Measurements from ENCODE around the gene ADAMTSL4.

The ADAMTSL4 gene

DNA sequence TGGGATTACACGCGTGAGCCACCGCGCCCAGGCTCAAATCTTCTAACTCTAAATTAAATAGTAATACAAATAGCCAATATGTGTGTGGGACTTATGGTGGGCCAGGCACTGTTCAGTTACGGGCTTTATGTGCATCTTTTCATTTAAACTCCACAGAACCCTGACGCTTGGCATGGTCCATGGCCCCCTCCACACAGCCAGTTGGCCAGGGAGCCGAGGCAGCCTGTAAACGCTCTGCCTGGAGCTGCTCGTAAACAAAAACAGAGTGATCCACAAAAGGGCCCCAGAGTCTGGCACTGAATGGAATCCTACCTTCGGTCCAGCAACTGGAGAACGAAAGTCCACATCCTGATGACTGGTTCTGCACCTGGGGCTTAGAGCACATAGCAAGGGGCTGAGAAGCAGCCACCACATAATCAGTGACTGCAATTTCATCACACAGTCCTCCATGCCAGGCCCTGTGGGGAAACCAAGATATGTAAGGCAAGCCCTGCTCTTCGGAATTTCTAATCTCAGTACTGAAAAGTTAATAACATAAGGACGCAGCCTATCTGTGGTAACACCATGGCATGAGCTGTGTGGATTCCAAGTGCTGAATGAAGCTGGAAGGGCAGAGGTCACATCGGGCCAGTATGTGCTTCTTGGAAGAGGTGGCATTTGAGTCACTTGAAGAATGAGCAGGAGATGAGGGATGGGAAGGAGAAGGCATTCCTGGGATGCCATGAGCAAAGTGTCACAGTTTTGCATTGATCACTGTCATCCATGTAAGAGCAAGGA lies 13.5 kb upstream of the ADAMTSL4 start:
- no peak for DNase-seq

DNA sequence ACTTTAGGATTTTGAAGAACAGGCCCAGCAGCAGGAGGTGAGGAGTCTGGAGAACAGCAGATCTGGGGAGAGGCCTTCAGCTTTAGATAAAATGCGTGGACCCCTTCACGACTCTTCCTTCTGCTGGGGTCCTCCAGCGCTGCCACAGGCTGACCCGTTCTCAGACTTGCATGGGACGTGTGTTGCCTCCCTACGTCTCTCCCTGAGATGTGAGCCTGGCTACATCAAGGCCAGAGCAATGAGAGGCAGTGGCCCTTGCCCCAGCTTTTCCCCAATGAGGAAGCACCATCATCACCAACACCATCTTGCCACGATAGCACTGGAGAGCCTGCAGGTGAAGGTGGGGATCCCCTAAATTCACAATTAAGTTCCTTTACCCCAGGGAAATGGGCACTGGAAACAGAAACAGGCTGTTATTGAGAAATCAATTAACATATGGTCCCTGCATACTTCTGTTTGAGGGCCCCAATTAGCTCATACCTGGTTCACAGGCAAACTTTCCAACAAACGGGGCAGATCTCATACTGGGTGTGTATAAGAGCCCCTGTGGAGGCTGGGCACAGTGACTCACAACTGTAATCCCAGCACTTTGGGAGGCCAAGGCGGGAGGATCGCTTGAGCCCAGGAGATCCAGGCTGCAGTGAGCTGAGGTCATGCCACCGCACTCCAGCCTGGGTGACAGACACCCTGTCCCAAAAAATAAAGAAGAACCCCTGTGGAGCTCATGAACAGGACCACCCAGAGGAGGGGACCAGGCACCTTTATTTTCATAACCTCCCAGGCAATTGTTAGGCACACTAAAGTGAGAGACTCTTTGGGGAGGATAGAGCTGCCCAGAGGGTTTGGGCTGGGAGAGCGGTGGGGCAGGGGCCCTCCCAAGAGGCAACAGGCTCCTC lies 12.1 kb upstream of the ADAMTSL4 start:
- DNase-seq, result no peak

DNA sequence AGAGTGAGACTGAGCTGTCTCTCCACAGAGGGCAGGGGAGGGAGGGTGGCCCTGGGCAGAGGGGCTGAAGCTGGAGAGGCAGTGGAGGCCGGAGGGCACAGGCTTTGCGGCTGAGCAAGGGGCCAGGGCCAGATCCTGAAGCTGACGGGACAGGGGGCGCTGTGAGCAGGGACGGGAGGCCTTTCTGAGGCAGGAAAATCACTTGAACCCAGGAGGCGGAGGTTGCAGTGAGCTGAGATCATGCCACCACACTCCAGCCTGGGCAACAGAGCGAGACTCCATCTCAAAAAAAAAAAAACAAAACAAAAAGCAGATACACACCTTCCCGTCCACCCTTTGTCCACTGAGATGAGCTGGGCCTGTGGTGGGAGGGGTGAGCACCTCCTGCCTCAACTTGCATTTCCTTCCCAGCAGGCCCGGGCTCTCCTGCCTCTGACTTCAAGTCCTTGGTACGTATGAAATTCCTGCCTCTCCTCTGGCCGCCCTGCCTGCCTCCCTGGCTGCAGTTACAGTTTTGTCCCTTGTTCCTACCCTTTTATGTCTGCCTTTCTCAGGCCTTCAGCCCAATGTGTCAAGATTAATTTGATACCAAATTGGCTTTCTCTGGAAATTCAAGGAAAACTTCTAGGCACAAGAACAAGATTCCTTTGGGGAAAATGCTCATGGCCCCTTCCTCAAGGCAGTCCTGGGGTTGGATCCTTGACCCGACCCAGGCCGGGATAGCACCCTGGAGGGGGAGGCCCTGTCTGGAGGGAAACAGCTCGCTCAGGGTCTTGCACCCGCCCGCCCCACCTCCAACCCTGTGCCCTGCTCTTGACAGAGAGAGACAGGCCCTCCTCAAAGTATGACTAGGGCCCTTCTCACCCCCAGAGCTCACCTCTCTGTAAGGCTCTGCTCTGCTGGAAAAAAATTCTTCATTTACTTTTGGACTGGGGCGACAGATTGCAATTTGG lies 11.2 kb upstream of the ADAMTSL4 start:
- no peak for DNase-seq

DNA sequence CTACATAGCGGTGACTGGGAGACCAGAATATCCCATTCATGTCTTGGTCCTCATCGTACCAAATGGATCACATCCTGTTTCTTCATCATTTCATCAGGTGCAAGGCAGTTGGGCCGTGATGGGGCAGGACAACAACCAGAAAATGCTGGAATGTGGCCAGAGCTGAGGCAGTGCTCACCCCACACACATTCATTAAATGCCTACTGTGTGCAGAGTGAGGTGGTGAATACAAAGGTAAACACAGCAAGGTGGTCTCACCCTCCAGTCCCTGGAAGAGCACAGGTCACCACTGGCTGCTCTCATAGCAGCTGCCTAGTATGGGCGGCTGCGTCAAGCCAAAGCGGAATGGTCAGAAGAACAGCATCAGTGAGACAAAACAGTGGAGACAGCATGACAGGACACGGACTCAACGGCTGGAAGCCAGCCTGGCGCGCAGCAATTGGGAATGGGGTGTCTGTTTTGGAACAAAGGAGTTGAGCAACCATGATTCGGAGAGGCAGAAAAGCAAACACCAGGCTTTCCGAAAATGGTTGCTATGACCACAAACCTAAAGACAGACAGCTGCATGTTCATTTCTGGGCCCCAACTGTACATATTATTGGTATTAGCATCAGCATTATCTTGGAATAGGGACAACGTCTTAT lies 5.6 kb upstream of the ADAMTSL4 start:
- DNase-seq, result no peak

DNA sequence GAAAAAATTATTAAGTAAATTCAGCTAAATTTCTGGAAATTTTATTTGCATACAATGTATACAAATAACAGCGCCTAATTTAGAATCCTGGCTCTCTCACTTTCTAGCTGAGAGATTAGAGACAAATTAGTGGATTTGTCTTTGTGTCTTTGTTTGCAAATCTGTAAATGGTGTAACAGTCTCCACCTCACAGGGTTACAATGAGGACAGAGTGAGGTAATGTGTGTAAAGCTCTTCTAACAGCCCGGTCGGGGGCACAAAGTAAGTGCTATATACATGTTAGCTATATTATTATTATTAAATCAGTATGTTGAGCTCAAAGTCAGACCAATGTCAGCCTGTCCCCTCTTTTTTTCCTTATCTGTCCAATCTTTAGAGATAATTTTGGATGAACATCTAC lies 5.0 kb upstream of the ADAMTSL4 start:
- no peak for DNase-seq

DNA sequence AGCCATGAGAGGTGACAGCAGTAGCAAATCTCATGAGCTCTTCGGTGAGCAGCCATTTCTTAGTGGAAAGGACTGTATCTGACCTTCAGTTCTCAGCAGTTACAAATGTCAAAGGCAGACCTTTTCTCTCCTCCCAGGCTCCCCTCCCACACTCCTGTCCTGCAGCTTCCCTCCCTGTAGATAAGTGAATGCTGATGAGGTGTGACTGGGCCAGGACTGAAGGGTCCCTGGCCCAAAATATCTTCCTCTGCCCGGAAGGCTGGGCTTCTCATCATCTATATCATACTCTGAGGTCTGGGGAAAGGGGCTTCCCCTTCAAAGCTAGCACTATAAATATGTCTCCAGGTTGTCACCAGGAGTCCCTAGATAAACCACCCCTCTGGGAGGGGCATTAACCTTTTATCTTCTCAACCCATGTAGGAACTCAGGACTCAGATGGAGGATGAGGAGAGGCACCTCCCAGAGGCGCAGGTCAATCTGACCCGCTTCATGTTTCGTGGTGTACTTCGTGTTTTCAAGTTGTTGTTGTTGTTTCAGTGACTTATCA lies 3.6 kb upstream of the ADAMTSL4 start:
- no peak for DNase-seq

DNA sequence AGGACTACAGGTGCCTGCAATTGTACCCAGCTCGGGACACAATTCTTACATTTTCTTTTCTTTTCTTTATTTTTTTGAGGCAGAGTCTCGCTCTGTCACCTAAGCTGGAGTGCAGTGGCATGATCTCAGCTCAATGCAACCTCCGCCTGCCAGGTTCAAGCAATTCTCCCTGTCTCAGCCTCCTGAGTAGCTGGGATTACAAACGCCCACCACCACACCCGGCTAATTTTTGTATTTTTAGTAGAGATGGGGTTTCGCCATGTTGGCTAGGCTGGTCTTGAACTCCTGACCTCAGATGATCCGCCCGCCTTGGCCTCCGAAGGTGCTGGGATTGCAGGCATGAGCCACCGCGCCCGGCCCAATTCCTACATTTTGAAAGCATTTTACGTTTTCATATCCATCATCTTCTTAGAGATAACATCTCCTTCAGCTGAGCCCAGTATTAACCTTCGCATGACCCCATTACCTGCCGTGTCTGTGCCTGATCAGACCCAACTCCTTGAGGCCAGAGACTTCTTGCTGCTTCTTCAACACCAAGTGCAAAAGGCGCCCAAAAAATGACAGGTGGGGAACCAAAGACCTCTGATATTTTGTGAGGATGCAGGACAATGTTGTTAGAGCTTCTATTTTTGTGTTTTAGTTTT lies 2.8 kb upstream of the ADAMTSL4 start:
- DNase-seq, result no peak

DNA sequence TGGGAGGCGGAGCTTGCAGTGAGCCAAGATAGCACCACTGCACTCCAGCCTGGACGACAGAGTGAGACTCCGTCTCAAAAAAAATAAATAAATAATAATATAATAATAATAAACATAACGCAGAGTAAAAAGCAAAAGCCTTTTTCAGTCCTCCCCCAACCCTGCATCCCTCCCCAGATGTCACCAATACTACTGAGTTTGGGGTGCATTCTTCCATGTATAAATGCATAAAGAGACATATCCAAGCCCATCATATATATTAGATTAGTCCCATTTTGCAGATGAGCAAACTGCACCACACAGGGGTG lies 930 bp upstream of the ADAMTSL4 start:
- no peak for DNase-seq

DNA sequence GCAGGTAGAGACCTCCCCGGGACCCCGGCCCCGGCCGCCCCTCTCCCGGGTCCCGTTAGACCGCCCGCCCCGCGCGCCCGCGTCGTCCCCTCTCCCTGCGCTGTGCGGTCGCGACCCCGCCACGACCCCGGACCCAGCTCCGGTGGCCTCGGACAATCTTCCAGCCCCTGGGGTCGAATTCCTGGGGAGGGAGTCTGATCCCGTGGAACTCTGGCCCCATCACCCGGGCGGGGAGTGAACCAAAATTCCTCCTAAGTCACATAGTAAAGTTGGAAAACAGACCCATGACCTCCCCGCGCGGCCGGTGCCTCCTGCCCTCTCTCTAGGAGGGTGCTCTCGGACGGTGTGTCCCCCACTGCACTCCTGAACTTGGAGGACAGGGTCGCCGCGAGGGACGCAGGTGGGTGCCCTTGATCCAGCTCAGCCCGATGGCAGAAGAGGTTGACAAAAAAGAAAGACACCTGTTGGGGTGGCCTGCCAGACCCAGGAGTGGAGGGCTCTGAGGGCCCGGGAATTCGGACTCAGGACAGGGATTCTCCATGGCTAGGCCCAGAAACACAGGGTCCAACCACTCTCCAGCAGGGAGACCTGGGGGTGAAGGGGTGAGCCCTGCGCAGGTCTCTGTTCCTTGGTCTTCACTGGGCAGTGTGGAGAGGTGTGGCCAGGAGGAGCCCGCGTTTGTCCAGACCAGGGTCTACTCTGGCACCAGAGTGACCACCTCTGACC lies 451 bp downstream of the ADAMTSL4 start:
- no peak for DNase-seq

DNA sequence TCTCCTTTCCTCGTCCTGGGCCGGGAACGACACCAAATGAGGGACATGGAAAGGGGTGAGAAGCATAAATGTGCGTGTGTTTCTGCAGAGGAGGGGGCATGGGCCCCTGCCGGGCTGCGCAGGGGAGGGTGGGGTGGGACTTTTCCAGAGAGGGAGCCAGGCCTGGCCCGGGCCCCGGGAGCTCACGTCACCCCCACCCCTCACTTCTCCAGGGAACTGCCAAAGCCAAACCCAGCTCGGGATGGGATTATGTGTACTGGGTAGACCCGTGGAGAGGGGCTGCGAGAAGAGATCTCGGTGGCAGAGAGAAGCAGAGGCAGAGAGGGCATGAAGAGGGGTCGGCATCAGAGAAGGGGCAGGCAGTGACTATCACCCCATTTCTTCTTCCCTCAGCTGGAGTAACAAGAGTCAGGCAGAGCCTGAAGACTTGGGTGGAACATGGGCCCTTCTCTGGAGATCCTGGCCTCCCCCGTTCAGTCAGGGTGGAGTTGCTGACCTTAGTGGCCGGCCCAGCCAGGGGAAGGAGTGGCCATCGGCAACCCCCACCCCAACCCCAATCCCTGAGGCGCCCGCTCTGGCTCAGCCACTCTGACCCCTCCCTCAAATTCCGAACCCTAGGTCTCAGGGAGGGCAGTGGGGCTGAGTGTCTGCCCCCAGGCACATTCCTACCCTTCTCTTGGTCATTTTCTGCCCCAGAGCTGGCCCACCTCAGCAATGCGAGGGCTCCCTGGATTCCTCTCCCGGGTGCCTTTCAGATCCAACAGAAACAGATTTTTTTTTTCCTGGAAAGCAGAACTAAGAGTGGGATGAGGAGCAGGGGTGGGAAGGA lies 1.2 kb downstream of the ADAMTSL4 start:
- no peak for DNase-seq

DNA sequence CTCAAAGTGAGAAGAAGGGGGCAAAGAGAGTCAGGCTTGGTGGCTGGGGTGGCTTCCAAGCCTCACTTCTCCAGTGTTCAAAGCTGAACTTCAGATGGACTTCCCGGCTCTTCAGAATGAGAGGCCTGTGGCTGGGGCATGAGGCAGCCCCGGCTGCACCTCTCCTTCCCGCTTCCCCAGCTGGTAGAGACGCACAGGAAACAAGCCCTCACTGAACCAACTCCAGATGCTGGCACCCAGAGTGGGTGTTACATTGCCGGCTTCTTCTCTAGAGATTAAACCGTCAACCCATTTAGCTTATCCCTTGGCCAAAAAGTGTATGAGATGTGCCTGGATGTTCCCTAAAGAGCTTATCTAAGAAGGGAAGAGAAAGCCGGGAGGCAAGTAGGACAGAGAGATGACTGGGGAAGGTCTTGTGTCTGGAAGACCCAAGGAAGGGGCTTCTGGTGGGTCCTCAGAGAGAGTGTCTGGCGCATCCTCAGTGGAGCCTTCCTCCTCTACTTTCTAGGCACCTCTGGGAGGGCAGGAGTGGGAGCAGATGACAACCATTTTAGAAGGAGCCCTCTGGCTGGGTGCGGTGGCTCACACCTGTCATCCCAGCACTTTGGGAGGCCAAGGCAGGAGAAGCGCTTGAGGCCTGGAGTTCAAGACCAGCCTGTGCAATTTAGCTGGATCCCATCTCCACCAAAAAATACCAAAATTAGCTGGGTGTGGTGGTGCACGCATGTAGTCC lies 2.0 kb downstream of the ADAMTSL4 start:
- DNase-seq, result no peak

DNA sequence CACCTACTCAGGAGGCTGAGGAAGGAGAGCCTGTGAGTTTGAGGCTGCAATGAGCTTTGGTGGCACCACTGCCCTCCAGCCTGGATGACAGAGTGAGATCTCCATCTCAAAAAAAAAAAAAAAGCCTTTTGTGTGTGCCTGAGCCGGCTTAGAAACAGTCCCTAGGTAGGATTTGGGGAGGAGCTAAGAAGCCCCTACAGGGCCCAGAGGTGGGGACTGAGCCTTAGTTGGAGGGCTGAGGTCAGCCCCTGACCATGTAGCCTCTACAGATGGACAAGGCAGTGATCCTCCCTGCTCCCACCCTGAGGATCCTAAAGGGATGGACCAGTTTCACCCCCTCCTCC lies 2.5 kb downstream of the ADAMTSL4 start:
- no peak for DNase-seq

DNA sequence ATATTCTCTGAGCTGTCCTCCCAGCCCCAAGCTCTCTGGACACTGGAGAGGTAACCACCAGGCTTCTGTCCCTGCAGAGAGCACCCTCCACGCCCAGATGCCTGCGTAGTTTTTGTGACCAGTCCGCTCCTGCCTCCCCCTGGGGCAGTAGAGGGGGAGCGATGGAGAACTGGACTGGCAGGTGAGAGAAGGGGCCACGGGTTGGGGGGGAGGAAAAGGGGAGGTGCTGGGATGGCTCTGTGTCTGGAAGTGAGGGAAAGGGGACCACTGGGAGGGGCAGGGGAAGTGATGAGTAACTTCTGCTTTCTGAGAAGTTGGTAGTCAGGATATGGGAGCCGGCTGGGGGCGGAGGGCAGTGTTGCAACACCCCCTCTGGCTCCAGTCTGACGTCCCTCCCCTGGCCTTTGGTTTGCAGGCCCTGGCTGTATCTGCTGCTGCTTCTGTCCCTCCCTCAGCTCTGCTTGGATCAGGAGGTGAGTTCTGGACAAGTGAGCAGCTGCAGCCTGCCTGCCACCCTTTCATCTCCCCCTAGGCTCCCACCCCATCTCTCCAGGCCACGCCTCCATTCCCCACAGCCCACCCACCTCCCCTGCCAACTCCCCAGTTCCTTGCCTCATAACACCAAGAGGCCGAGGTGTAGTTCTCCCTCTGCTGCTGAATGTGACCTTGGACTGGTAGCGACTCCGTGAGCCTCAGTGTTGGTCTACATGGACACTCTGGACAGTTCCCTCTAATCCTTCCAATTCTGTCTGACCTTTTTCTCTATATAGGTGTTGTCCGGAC lies 3.1 kb downstream of the ADAMTSL4 start:
- DNase-seq, result no peak

DNA sequence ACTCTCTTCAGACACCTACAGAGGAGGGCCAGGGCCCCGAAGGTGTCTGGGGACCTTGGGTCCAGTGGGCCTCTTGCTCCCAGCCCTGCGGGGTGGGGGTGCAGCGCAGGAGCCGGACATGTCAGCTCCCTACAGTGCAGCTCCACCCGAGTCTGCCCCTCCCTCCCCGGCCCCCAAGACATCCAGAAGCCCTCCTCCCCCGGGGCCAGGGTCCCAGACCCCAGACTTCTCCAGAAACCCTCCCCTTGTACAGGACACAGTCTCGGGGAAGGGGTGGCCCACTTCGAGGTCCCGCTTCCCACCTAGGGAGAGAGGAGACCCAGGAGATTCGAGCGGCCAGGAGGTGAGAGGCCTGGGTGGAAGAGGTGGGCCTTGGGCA lies 3.7 kb downstream of the ADAMTSL4 start:
- DNase-seq, result no peak

DNA sequence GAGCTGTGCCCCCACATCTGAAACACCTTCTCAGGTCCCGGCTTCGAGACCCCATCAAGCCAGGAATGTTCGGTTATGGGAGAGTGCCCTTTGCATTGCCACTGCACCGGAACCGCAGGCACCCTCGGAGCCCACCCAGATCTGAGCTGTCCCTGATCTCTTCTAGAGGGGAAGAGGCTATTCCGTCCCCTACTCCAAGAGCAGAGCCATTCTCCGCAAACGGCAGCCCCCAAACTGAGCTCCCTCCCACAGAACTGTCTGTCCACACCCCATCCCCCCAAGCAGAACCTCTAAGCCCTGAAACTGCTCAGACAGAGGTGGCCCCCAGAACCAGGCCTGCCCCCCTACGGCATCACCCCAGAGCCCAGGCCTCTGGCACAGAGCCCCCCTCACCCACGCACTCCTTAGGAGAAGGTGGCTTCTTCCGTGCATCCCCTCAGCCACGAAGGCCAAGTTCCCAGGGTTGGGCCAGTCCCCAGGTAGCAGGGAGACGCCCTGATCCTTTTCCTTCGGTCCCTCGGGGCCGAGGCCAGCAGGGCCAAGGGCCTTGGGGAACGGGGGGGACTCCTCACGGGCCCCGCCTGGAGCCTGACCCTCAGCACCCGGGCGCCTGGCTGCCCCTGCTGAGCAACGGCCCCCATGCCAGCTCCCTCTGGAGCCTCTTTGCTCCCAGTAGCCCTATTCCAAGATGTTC lies 4.3 kb downstream of the ADAMTSL4 start:
- DNase-seq, result no peak

DNA sequence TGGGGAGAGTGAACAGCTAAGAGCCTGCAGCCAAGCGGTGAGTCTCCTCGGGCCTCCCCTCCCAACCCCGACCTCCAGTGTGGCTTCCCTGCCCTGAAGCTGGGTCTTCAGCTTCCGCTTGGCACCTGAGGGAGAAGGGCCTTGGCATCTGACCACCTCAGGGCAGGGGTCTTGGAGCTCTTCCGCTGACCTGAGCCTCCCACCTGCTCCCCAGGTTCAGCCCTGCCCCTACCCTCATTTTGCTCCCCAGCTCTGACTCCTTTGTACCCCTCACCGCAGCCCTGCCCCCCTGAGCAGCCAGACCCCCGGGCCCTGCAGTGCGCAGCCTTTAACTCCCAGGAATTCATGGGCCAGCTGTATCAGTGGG lies 4.9 kb downstream of the ADAMTSL4 start:
- no peak for DNase-seq

DNA sequence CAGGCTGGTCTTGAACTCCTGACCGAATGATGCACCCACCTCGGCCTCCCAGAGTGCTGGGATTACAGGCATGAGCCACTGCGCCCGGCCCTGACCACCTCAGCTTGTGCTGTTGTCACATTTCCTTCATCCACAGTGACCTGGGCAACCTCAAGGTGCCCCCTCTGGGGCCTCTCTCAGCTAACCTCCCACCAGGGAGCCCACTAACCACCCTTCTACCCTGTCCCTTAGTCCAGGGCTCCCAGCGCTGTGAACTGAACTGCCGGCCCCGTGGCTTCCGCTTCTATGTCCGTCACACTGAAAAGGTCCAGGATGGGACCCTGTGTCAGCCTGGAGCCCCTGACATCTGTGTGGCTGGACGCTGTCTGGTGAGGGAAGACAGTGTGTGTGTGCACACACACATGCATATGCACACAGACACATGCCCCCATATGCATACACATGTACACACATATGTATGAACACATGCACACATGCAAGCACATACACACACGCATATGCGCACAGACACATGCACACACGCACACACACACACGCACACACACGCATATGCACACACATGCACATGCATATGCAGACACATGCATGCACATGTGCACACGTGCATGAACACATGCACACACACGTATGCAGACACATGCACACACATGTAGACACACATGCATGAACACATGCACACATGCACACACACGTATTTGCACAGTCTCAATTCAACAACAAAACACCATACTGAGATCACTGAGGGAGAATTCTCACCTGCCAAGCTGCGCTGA lies 6.2 kb downstream of the ADAMTSL4 start:
- DNase-seq, result no peak
